Loucy (cell line): ENCODE measurements around the gene ITGA8.

Experiments
- H2AFZ ChIP-seq: fragments of 200-600 bp; sonication (generic); 2 replicates; pipeline ENCODE4 v1.6.0; 2016; ENCODE audit warnings: antibody characterized with exemption, mild to moderate bottlenecking, low read length, moderate library complexity
- H3F3A ChIP-seq: fragments of 200-600 bp; 2 replicates; pipeline ENCODE4 v1.6.0; 2016; ENCODE audit warnings: antibody characterized with exemption, low read depth, mild to moderate bottlenecking
- H3K27me3 ChIP-seq: fragments of 200-600 bp; sonication (generic); 2 replicates; pipeline ENCODE4 v1.6.1; 2014; ENCODE audit warnings: low read length, mild to moderate bottlenecking; ENCODE audit not compliant: insufficient read depth, poor library complexity, severe bottlenecking
- H3K36me3 ChIP-seq: fragments of 200-600 bp; sonication (generic); 2 replicates; pipeline ENCODE4 v1.6.1; 2016; ENCODE audit warnings: low read length; ENCODE audit not compliant: insufficient read depth
- H3K4me1 ChIP-seq: fragments of 200-600 bp; sonication (generic); 2 replicates; pipeline ENCODE4 v1.5.1; 2014; ENCODE audit warnings: low read length, mild to moderate bottlenecking; ENCODE audit not compliant: insufficient read depth, poor library complexity, severe bottlenecking
- H3K4me2 ChIP-seq: fragments of 200-600 bp; sonication (generic); 2 replicates; pipeline ENCODE4 v1.6.0; 2014; ENCODE audit warnings: antibody characterized with exemption, low read length, low read depth, mild to moderate bottlenecking; ENCODE audit not compliant: poor library complexity, severe bottlenecking
- H3K4me3 ChIP-seq: fragments of 200-600 bp; sonication (generic); 2 replicates; pipeline ENCODE4 v1.5.1; 2014; ENCODE audit warnings: low read length, mild to moderate bottlenecking, mixed read lengths; ENCODE audit not compliant: poor library complexity, severe bottlenecking
- H3K79me2 ChIP-seq: fragments of 200-600 bp; sonication (generic); 2 replicates; pipeline ENCODE4 v1.6.1; 2014; ENCODE audit warnings: low read length; ENCODE audit not compliant: insufficient read depth
- H3K9ac ChIP-seq: fragments of 200-600 bp; sonication (generic); 2 replicates; pipeline ENCODE4 v1.6.0; 2014; ENCODE audit warnings: mild to moderate bottlenecking, low read depth, low read length, moderate library complexity; ENCODE audit not compliant: poor library complexity, severe bottlenecking
- H3K9me2 ChIP-seq: fragments of 200-600 bp; sonication (generic); replicated peaks from 2 replicates; pipeline ENCODE4 v1.6.1; 2016; ENCODE audit warnings: low read depth, low read length, mixed read lengths
- H3K9me3 ChIP-seq: fragments of 200-600 bp; sonication (generic); 2 replicates; pipeline ENCODE4 v1.6.1; 2014; ENCODE audit warnings: mild to moderate bottlenecking, antibody characterized with exemption, low read length, low read depth; ENCODE audit not compliant: insufficient read depth
- H4K20me1 ChIP-seq: fragments of 200-600 bp; sonication (generic); 2 replicates; pipeline ENCODE4 v1.6.0; 2014; ENCODE audit warnings: antibody characterized with exemption, low read length, mild to moderate bottlenecking; ENCODE audit not compliant: insufficient read depth, poor library complexity, severe bottlenecking
- CTCF ChIP-seq: fragments of 200-600 bp; sonication (generic); conservative IDR thresholded peaks from 2 replicates; pipeline ENCODE4 v1.5.1; 2014; ENCODE audit warnings: mild to moderate bottlenecking, antibody characterized with exemption, low read length
- EZH2phosphoT487 ChIP-seq: fragments of 200-600 bp; IDR thresholded peaks from 2 replicates; pipeline ENCODE4 v1.6.1; 2018; ENCODE audit warnings: antibody characterized with exemption, mild to moderate bottlenecking, moderate library complexity, borderline replicate concordance

ITGA8 gene

GRCh38 chr10:15695852-15696251 is 23.9 kb downstream of the ITGA8 start:
- no peaks in the 10 kb centered on the region for H4K20me1 ChIP-seq
- TF ChIP-seq EZH2phosphoT487: no peak
- no peak for TF ChIP-seq CTCF
- no peaks in the 10 kb centered on the region for H3F3A ChIP-seq
- H3K79me2 ChIP-seq: no peaks in the 10 kb centered on the region
- no peak overlapping the region for H3K9ac ChIP-seq
- no peak overlapping the region for H2AFZ ChIP-seq
- H3K4me3 ChIP-seq: no peak overlapping the region
- H3K4me2 ChIP-seq: no peak overlapping the region
- no peaks in the 10 kb centered on the region for H3K9me2 ChIP-seq
- H3K9me3 ChIP-seq: no peaks in the 10 kb centered on the region
- no peaks in the 10 kb centered on the region for H3K36me3 ChIP-seq
- no peaks in the 10 kb centered on the region for H3K27me3 ChIP-seq
- no peaks in the 10 kb centered on the region for H3K4me1 ChIP-seq

- TF ChIP-seq EZH2phosphoT487: no peak
- no peak for TF ChIP-seq CTCF
- Histone ChIP-seq H3K4me2 (no peak overlapping the region), H3K9me3 (no peaks in the 10 kb centered on the region), H4K20me1 (no peaks in the 10 kb centered on the region), H3K4me3 (no peak overlapping the region), H3K4me1 (no peaks in the 10 kb centered on the region), H3K27me3 (no peaks in the 10 kb centered on the region), H3F3A (no peaks in the 10 kb centered on the region), H3K79me2 (no peaks in the 10 kb centered on the region), H3K36me3 (no peaks in the 10 kb centered on the region), H3K9me2 (no peaks in the 10 kb centered on the region), H3K9ac (no peak overlapping the region), H2AFZ (no peak overlapping the region)
These were observed 29.7 kb downstream of the ITGA8 start for GRCh38 chr10:15690031-15690430.

GRCh38 chr10:15684768-15685167 is 35.0 kb downstream of the ITGA8 start:
- no peaks in the 10 kb centered on the region for H3K4me1 ChIP-seq
- no peaks in the 10 kb centered on the region for H3K9me2 ChIP-seq
- H3K9ac ChIP-seq: no peak overlapping the region
- no peaks in the 10 kb centered on the region for H3K9me3 ChIP-seq
- no peaks in the 10 kb centered on the region for H4K20me1 ChIP-seq
- no peak overlapping the region for H2AFZ ChIP-seq
- H3K36me3 ChIP-seq: no peaks in the 10 kb centered on the region
- no peak overlapping the region for H3K4me2 ChIP-seq
- no peaks in the 10 kb centered on the region for H3K79me2 ChIP-seq
- H3K4me3 ChIP-seq: no peak overlapping the region
- no peak for TF ChIP-seq EZH2phosphoT487
- TF ChIP-seq CTCF: no peak
- H3F3A ChIP-seq: no peaks in the 10 kb centered on the region
- H3K27me3 ChIP-seq: no peaks in the 10 kb centered on the region
